CD4-positive, alpha-beta T cell treated with Interleukin-1 beta for 1 hour (primary cell): ENCODE data around the gene CBX7.

Experiments
- DNase-seq, 2 donors: peaks; one replicate each; pipeline ENCODE4 v3.0.0-alpha.2; 2020 to 2022

The CBX7 gene

DNA sequence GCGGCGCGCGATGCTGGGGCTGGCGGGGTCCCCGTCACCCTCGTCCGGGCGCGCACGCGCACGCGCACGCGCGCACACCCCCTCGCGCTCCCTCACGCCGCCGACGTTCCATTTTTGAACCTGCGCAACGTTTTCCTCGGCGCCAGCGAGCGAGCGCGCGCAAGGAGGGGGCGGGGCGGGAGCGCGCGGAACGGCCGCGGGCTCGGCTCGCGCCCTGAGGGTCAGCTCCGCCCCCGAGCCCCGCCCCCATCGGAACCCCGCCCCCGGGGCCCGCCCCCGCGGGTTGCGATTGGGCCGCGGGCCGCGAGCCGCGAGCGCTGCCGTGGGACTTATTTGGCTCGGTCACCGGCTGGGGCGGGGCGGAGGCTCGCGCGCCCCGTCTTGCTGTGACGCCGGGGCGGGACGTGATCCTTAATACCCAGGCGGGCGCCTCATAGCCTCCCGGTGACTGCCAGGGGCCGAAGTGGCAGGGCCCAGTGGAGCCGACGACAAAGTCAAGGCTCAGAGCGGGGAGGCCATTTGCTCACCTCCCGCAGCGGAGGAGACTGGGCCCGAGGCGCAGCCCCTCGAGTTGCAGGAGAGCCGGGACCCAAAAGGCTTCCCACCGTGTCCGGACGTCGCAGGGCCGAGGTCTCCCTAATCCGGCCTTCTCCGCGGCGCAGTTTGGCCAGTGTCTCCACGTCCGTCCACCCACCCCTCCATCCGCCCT, at the start of gene CBX7:
CBX7 (minus strand) TSS at position 170 of the 709 bp plus-strand sequence. CDS start 236 bp downstream, outside the sequence.
- DNase-seq: peak; percentile 93 to 96

DNA sequence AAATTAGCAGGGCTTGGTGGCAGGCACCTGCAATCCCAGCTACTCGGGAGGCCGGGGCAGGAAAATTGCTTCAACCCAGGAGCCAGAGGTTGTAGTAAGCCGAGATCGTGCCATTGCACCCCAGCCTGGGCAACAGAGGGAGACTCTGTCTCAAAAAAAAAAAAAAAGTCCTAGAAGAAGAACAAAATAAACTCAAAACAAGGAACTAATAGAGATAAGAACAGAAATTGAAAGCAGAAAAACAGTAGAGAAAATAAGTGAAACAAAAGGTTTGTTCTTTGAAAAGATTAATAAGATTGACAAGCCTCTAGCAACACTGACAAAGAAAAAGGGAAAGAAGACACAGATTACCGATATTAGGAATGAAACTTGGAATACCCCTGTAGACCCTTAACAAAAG, 45.1 kb upstream of the CBX7 start:
- no peak for DNase-seq

DNA sequence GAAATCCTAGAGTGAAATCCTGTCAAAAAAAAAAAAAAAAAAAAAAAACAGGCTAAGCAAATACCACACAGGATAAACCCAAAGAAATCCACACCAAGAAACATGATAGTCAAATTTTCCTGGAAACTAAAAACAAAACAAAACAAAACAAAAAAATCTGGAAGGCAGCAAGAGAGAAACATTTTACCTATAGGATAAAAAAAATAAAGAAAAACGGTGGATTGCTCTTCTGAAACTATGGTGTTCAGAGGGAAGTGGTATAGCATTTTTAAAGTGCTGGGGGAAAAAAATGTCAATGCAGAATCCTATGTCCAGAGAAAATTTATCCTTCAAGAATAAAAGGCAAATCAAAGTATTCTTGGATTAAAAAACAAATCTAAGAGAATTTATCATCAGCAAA, 41.6 kb upstream of the CBX7 start:
- no peak for DNase-seq

DNA sequence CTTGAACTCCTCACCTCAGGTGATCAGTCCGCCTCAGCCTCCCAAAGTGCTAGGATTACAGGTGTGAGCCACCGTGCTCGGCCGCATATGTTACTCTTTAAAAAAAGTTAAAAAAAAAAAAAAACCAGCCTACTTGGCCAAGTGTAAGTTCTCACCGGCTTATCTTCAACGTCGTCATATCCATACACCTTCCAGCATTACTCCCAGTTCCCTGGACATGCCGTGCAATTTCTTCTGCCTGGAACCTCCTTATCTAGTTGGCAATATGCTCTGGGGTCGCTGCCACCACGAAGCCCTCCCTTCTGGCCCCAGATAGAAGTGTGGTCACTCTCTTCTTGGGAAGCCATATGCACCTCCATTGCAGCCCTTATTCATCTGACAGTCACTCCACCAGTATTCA, 36.3 kb upstream of the CBX7 start:
- DNase-seq: no peak

DNA sequence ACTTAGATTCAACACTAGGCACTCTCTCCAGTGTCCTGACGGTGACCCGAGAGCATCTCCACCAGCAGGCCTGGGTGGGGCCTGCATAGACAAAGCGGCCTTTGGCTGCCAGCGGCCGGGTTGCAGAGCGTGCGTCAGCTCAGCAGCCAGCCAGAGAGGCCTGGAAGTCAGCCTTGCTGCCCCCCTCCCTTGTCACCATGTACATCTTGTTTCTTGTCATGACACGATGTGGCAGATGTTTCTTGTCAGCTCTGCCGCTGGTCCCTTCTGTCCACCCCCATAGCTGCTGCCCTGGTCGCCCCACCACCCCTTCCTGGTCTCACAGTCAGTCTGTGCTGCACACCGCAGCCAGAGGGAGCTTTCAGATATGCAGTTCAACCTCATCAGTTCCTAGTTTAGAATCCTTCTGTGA, 33.1 kb upstream of the CBX7 start:
- no peak for DNase-seq

DNA sequence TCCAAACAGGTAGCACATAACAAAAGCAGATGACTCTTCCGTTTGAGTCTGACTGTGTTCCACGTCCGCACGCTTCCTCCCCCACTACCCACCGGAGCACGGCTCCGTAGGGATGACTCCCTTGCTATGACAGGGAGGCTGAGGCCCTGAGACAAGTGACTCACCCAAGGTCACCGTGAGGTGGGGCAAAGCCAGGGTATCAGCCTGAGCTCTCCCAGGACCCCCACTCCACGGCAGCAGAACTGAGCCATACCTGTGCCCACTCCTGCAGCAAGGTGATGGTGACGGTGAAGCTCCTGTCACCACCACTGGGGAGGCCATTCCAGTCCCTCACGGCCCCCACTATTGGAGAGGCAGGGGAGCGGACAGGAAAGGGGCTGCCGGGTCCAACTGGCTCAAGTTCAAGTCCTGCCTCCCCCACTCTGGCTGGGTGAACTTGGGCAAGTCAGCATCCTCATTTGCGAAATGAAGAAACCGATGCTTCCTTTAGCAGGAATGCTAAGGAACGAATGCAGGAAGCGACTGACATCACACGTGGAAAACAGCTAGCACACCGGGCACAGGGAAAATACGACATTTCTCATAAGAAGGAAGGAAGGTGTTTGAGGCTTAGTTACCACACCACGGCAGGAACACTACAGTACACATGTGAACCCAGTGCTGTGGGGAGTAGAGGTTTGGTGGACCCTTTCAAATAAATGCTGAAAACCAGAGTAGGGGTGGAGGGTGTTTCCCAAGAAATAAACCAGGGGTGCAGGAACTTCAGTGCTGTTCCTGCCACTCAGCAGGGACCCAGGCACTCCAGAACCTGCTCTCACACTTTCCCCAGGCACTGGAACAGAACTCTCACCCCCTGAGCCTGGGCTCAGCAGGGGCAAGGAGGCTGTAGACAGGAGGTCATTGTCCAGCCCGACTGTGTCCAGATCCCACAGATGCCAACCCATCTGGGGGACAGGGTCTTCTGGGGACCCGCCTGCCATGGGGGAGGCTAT, 32.4 kb upstream of the CBX7 start:
- DNase-seq: no peak

DNA sequence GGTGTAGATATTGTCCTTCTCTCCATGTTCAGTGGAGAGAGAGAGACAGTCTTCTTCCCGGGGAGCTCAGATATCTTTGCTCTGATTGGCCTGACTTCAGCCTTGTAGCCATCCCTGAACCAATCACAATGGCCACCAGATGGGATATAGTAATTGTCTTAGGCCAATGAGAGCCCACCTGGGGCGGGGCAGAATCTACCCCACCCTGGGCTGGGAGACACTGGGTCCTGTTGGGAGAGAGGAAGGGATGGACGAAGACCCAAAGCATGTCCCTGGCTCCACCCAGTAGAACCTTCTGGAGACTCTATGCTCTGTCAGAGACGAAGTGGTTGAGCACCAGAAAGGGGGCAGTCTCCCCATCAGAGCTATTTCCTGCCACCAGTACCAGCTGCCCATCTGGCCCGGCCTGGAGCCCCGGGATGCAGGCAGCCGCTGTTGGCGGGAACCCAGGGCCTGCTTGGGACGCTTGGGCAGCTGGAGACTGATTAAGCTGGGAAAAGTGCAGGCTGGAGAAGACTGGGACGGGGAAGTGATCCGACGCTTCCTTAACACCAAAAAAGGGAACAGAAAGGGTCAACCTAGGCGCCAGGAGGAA, 31.6 kb upstream of the CBX7 start:
- DNase-seq: no peak

DNA sequence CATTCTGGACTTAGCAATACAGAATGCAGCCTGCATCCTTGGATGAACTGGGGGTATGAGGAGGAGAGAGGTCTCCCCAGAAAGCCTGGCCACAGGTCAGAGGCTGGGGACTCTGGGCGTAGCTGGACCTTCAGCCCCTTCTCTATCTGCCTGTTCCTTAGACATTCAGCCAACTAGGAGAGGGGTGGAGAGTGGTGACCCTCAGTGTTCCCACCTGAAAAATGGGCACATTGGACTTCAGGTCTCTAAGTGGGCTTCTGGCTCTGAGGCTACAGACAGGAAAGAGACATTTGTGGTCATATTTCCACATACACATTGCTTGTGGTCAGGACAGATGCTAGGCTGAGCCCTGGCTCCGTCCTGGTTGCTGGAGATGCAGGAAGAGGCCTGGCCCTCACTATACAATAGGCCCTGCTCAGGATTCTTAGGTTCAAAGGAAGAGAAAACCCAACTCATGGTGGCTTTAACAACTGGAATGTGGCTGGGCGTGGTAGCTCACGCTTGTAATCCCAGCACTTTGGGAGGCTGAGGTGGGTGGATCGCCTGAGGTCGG, 30.1 kb upstream of the CBX7 start:
- no peak for DNase-seq

DNA sequence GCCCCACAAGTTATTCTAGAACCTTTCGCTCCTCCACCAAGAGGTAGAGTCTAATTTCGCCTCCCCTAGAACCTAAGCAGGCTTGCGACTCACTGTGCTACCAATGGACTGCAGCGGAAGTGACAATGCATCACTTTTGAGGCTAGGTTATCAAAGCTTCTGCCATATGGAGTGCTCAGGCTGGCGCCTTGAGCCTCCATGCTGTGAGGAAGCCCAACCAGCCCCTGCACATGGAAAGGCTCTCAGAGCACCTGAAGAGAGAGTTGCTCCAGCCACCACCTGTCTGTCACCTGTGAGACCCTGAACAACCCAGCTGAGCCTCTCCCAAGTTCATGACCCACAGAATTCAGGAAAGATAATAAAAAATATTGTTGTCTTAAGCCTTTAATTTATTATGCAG, 29.3 kb upstream of the CBX7 start:
- no peak for DNase-seq

DNA sequence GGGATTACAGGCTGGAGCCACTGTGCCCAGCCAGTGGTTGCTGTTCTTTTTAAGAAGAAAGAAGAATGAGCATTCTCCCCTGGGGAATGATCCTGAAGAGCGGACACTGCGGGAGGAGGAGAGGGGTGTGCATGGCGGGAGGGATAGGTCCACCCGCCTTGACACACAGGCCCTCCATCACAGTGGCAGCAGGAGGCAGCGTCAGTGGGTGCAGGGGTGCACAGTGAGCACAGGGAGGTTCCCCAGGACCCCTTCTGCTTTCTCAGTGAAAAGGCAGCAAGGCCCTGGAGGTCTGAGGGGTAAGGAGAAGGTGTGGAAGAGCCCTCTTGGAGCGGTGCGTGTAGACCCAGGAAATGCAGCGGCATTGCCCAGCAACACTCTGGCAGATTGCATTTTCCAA, 28.9 kb upstream of the CBX7 start:
- DNase-seq: no peak

DNA sequence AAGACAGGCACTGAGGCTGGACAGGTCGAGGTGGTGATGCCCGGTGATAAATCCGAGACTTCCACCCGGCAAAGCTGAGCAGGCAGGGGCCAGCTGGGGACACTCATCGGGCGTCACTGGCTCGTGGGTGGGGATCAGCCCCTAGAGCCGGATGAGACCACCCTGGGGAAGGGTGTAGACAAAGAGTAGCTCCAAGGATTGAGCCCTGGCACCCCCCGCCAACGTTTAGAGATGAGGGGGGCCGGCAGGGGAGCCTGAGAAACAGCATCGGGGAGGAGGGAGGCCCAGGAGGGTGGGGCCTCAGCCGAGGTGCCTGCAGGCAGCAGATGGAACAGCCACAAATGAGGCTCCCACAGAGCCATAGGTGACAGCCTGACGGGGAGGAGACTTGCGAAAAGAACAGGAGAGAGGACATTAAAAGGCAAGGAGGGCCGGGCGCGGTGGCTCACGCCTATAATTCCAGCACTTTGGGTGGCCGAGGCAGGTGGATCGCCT, 27.4 kb upstream of the CBX7 start:
- no peak for DNase-seq

DNA sequence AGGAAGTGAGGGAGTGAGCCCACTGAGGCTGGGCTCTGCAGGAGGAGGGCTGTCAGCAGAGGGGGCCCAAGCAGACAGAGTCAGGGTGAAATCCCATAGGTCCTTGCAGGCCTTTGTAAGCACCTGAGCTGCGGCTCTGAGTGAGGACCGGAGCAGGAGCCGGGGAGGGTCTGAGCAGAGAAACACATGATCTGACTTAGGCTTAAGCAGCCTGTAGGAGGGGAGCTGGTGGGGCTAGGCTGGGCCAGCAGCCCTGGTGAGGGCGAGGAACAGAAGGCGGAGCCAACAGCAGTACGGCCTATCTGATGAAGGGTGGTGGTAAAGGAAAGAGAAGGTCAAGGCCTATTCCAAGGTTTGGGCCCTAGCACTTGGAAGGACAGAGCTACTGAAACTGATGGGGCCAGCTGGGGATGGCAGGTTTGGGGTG, 26.9 kb upstream of the CBX7 start:
- no peak for DNase-seq

DNA sequence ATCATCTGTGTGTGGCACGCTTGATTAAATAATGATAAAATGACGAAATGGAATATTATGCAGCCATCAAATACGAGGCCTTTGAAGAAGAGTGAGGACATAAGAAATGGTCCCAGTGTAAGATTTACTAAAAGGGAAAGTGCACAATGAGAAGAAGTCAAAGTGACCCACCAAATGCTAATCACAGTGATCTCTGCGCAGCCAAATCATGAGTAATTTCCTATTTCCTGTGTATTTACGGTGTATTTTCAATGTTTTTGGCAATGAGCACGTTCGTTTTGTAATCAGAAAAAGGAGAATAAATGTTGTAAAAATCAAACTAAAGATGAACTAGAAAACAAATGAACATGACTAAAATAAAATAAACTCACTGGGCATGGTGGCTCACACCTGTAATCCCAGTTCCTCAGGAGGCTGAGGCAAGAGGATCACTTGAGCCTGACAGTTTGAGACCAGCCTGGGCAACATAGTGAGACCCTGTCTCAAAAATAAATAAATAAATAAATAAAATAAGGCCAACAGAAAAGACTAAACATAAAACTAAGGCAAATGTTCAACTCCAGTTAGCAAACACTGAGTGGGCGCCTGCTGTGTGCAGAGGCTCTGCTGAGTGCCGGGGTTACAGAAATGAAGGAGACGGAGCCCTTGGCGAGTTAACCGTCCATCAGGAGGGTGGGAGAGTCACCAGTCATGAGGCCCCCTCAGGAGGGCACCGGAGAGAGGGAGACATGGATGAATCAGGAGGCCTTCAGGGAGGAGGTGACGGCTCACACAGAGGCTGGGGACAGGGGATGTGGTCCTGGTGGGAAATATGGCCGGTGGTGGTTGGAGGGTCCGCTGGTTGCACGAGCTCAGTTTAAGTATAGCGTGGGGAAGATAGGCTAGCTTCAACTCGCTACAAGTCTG, 26.0 kb upstream of the CBX7 start:
- peak in 1 of 2 donors; percentile 18 for DNase-seq

DNA sequence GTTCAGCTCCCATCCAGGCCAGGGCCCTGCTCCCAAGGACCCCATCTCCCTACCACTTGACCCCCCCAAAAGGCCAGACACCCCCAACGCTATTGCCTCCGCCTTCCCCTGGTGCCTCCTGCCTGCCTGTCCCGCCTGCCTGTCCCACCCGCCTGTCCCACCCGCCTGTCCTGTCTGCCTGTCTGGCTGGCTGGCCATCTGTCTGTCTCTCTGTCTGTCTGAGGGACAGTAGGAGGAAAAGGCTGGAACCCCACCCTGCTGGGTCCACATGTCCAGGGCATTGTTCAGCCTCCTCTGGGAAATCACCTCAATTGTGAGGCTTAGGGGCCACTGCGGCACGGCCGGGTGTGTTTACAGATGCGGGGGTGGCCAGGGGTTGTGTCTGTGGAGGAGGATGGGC, 25.3 kb upstream of the CBX7 start:
- no peak for DNase-seq

DNA sequence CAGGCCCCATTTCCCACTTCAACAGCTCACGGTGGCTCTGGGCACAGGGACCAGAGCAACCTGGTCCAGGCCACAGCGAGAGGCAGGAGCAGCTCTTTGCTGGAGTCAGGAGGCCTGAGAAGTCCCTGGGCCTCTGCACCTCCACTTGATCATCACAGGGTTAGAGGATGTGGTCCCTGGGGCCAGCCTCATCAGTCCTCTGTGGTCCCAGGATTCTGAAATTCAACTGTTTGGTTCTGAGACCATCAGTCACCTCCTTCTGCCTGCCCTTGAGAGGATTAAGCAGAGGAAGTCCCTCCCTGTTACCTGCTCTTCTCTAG, 24.9 kb upstream of the CBX7 start:
- no peak for DNase-seq

DNA sequence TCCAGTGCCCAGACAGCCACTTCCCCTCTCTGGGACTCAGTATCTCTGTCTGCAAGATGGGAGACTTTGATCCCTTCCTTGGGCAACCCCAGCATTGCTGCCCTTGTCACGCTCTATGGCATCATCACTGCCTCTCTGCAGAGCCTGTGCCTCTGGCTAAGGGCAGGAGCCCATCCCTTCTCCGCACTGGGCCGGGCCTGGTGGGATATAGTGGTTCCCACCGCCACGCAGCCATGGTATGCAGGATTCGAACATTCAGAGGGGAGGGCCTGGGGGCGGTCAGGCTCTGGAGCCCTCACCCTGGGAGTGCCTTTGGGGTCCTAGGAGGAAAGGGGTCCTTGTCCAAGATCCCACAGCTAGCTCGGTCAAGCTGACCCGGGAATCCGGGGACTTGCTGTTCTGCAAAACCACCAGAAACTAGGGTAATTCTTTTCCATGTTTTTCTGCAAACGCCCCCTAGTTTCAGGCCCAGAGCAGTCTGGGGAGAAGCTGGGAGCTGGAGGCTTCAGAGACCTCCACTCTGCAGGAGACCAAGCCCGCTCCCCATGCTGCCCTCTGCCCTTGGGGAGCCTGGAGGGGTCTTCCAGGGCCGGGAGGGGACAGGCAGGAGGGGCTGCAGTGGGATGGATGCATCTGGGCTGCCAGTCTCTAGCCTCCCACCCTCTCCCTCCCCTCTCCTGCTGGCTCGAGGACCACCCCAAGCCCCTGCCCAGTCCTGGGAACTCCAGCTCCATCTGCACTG, 24.4 kb upstream of the CBX7 start:
- no peak for DNase-seq

DNA sequence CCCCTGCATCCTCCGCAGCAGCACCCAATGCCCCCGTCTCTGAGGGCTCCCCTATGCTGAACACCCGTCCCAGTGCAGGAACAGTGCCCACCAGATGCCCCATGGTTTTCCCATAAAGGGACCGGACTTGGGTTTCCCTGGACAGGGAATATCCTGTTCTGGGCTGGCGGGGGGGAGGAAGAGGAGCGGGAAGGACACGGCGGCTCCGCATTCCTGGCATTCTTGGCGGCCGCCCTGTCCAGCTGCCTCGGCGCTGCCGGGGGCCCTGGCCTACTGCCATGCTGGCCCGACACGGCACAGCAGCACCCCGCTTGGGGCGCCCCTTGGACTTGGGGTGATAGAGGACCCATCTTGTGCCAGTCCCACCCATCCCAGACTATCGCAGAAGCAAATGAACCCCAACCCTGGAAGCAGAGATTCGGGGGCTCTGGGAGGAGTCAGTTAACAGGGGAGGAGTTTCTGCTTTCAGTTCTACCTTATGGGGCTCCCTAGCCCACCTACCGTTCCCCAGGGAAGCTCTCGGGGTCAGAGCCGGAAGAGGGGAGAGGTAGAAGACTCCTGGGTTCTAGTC, 23.7 kb upstream of the CBX7 start:
- DNase-seq: no peak

DNA sequence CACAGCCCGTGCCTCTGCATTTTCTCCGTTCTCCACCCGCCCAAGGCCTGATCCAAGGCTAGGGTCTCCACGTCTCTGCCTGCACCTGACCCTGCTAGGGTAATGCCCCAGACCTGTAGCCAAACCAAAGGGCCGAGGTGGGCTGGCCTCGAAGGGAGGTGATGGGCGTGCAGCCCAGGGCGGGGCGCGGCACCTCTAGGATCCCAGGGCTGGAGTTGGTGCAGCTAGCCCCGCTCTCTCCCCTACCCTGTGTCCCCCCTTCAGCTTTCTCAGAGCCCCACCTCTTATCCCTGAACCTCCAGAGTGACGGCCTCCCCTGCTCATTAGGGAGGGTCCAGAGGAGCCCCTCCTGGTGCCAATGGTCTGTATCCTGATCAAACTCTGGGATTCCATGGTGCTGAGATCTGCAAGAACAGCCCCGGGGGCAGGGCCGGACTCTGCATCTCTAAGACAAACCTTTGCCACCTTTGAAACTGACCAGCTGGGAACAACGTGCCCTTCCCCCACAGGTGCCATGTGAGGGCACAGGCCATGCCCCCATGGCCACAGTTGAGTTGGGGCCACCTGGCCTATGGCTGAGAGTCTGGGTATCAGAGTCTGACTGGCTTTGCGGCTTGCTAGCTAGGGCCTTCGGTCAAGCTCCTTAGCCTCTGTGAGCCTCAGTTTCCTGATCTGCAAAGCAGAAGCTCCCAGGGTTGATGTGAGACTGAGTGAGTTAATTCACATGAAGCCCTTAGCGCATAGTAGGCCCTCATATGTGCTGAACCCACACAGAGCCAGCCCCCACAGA, 23.1 kb upstream of the CBX7 start:
- DNase-seq: no peak

DNA sequence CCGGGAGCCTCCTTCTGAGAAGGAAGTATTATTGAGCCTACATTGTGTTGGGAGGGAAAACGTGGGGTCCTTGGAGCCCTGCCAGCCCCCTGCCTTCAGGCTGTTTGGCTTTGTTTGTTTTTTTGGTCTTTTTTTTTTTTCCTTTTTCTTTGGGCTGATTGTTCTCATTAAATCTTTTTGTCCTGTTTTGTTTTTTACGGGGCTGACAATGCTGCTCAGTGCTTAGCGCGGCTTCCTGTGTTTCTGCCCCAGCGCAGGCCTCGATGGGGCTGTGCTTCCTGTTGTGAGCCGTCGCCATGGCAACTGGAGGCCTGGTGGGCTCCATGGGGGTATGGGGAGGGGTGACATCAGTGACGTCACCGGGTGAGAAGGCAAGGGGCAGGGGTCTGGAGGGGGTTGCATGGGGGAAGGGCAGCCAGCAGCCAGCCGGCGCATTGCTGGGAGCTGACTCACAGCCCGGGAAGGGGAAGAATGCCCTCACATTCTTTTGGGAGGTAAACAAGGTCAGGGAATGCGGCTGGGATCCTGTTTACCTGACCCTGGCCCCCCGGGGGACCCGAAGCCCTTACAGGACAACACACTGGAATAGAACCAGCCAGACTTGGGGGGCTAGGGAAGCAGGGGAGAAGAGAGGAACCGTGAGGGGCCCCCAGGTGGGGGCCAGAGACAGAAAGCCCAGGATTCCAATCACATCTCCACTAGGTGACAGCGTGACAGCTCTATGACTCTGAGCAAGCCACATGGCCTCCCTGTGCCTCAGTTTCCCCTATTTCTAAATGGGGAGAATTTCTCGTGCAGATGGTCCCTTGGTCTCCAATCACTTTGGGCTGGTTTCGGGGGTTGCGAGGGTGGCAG, 22.2 kb upstream of the CBX7 start:
- peak; percentile 86 to 91 for DNase-seq
